HEK293 (cell line): Measurements from ENCODE around the gene PLK3.

Source experiments
- CTCF ChIA-PET: fragments of 350-600 bp; formaldehyde crosslinking; extraction: SDS; loops from one replicate; lab custom pipeline; 2021; ENCODE audit warnings: antibody characterized with exemption; lab: Yijun Ruan, JAX
- POLR2A ChIA-PET: fragments of 300-600 bp; formaldehyde crosslinking; extraction: SDS; loops from one replicate; lab custom pipeline; 2020; ENCODE audit warnings: antibody characterized with exemption, inconsistent platforms; lab: Yijun Ruan, JAX
- H3K27ac ChIP-seq: fragments of 200-500 bp; sonication (Bioruptor generic); 2 replicates; pipeline ENCODE4 v1.5.1; 2014; ENCODE audit warnings: low read depth, low read length, control low read depth, inconsistent platforms; ENCODE audit errors: extremely low read depth
- H3K36me3 ChIP-seq, 2 experiments: fragments of 200-500 bp in 1 of 2; sonication (Bioruptor generic) in 1 of 2; 1 replicate in 1 of 2; 2 replicates in 1 of 2; pipeline ENCODE4 v1.5.1; 2014 to 2017; ENCODE audit warnings: inconsistent platforms in 2 of 2, low read length in 2 of 2; ENCODE audit not compliant: control insufficient read depth in 2 of 2, insufficient read depth in 1 of 2
- H3K4me1 ChIP-seq: fragments of 200-500 bp; sonication (Bioruptor generic); 2 replicates; pipeline ENCODE4 v1.5.1; 2014; ENCODE audit warnings: mild to moderate bottlenecking, low read length, inconsistent platforms; ENCODE audit not compliant: control insufficient read depth, insufficient read depth
- H3K4me3 ChIP-seq: 2 replicates; pipeline ENCODE4 v1.5.1; 2011; ENCODE audit warnings: low read depth, mild to moderate bottlenecking, control low read depth, low read length, moderate library complexity
- H3K9me3 ChIP-seq: fragments of 200-500 bp; sonication (Bioruptor generic); 2 replicates; pipeline ENCODE4 v1.5.1; 2014; ENCODE audit warnings: low read depth, low read length, inconsistent platforms; ENCODE audit not compliant: control insufficient read depth, insufficient read depth
- GLI2 ChIP-seq: fragments of 450-650 bp; formaldehyde crosslinking; IDR thresholded peaks from 2 replicates; pipeline ENCODE4; 2017; ENCODE audit warnings: missing biosample characterization, missing genetic modification characterization, low read depth, borderline replicate concordance
- KLF8 ChIP-seq: fragments of 450-650 bp; formaldehyde crosslinking; IDR thresholded peaks from 2 replicates; pipeline ENCODE4 v1.5.1; 2016; ENCODE audit warnings: missing biosample characterization, missing genetic modification characterization
- RBAK ChIP-seq: fragments of 450-650 bp; formaldehyde crosslinking; IDR thresholded peaks from 2 replicates; pipeline ENCODE4 v1.5.1; 2016; ENCODE audit warnings: missing biosample characterization, missing genetic modification characterization
- SCRT2 ChIP-seq: fragments of 450-650 bp; formaldehyde crosslinking; IDR thresholded peaks from 2 replicates; pipeline ENCODE4 v1.5.1; 2016; ENCODE audit warnings: missing biosample characterization, missing genetic modification characterization
- ZBTB1 ChIP-seq: fragments of 450-650 bp; formaldehyde crosslinking; IDR thresholded peaks from 2 replicates; pipeline ENCODE4 v1.5.1; 2016; ENCODE audit warnings: missing biosample characterization, missing genetic modification characterization
- ZBTB17 ChIP-seq: fragments of 450-650 bp; formaldehyde crosslinking; IDR thresholded peaks from 2 replicates; pipeline ENCODE4 v1.5.1; 2016; ENCODE audit warnings: missing biosample characterization, missing genetic modification characterization
- ZFHX2 ChIP-seq: fragments of 450-650 bp; formaldehyde crosslinking; conservative IDR thresholded peaks from 2 replicates; pipeline ENCODE4 v1.5.1; 2016; ENCODE audit warnings: missing biosample characterization, missing genetic modification characterization
- ZNF112 ChIP-seq: fragments of 450-650 bp; formaldehyde crosslinking; IDR thresholded peaks from 2 replicates; pipeline ENCODE4 v1.5.0; 2017; ENCODE audit warnings: missing biosample characterization, missing genetic modification characterization
- ZNF146 ChIP-seq: fragments of 450-650 bp; formaldehyde crosslinking; IDR thresholded peaks from 2 replicates; pipeline ENCODE4 v1.5.1; 2016; ENCODE audit warnings: missing biosample characterization, missing genetic modification characterization
- ZNF341 ChIP-seq: fragments of 450-650 bp; formaldehyde crosslinking; IDR thresholded peaks from 2 replicates; pipeline ENCODE4; 2016; ENCODE audit warnings: low read depth, missing biosample characterization, missing genetic modification characterization
- ZNF585B ChIP-seq: fragments of 450-650 bp; formaldehyde crosslinking; IDR thresholded peaks from 2 replicates; pipeline ENCODE4 v1.5.1; 2016; ENCODE audit warnings: missing biosample characterization, missing genetic modification characterization
- ZNF624 ChIP-seq: fragments of 450-650 bp; formaldehyde crosslinking; IDR thresholded peaks from 2 replicates; pipeline ENCODE4 v1.5.1; 2017; ENCODE audit warnings: missing biosample characterization, missing genetic modification characterization
- ZNF658 ChIP-seq: fragments of 450-650 bp; formaldehyde crosslinking; IDR thresholded peaks from 2 replicates; pipeline ENCODE4; 2016; ENCODE audit warnings: missing biosample characterization, missing genetic modification characterization
- ZNF76 ChIP-seq: fragments of 450-650 bp; formaldehyde crosslinking; IDR thresholded peaks from 2 replicates; pipeline ENCODE4; 2016; ENCODE audit warnings: low read depth, missing biosample characterization, missing genetic modification characterization, borderline replicate concordance
- ZNF830 ChIP-seq: fragments of 450-650 bp; IDR thresholded peaks from 2 replicates; pipeline ENCODE4 v1.5.0; 2018; ENCODE audit warnings: missing biosample characterization, missing genetic modification characterization, low read depth, mild to moderate bottlenecking, moderate library complexity
- TF ChIP-seq, protein P1 (sequence below): fragments of 450-650 bp; formaldehyde crosslinking; IDR thresholded peaks from 2 replicates; pipeline ENCODE4 v1.5.1; 2016; ENCODE audit warnings: missing biosample characterization, missing genetic modification characterization
- TF ChIP-seq, protein P2 (sequence below): fragments of 450-650 bp; formaldehyde crosslinking; IDR thresholded peaks from 2 replicates; pipeline ENCODE4 v1.5.1; 2016; ENCODE audit warnings: missing biosample characterization, missing genetic modification characterization
- TF ChIP-seq, protein P3 (sequence below): fragments of 450-650 bp; formaldehyde crosslinking; IDR thresholded peaks from 2 replicates; pipeline ENCODE4 v1.5.1; 2016; ENCODE audit warnings: missing biosample characterization, missing genetic modification characterization
- TF ChIP-seq, protein P4 (sequence below): fragments of 450-650 bp; formaldehyde crosslinking; IDR thresholded peaks from 2 replicates; pipeline ENCODE4 v1.5.1; 2017; ENCODE audit warnings: missing biosample characterization, missing genetic modification characterization

The PLK3 gene

DNA sequence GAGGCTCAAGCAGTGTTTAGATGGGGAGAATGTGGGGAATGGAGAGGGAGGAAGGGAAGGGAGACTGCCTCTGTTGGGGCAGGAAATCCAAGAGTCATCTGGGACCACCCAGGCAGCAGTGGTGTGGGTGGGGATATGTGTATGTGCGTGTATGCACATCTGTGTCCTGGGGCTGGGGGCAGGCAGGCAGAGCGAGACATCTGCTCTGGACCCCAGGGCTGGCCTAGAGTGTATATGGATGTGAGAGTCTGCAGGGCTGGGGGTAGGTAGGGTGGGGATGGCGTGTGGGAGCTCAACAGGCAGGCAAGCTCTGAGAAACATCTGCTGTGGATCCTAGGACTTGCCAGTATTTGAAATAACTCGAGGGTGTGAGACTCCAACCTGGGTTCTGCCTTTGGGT lies 39.4 kb downstream of the PLK3 start:
- Histone ChIP-seq H3K9me3 (no peaks in the 10 kb centered on the region), H3K4me1 (no peaks in the 10 kb centered on the region), H3K27ac (no peak overlapping the region), H3K4me3 (no peak overlapping the region), H3K36me3 (no peaks in the 10 kb centered on the region; a peak in 1 of 3 replicates)
- TF ChIP-seq ZFHX2 (peak; percentile 33; the same call in 1 of the 2 replicates), ZNF830 (tag by site-specific recombination) (no peak)
- CTCF ChIA-PET = interaction anchor here (0.5 to 1.0 kb wide), 2 partner anchors 40 to 175 kb away, joined by 3 to 6 read pairs; partner anchors contain the start of gene PLK3
- POLR2A ChIA-PET = no interaction called here

DNA sequence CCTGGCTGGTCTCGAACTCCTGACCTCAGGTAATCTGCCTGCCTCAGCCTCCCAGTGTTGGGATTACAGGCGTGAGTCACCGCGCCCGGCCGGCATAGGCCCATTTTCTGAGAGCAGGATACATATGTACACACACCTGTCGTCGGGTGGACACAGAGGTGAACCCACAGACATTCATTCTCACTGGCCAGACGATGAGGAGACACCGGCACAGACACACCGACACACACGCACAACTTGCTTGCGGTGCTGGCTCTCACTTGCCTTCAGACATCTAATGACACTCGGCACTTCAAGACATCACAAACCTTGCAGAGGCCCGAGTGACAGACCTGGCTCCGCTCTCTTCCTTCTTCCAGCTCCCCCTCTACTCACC lies 42.3 kb downstream of the PLK3 start:
- ChIA-PET CTCF (interaction anchor here (1.3 to 1.5 kb wide), 2 partner anchors 113 to 172 kb away, joined by 3 to 6 read pairs; no protein-coding TSS in a partner anchor), POLR2A (interaction anchor here (0.7 to 2.7 kb wide), 13 partner anchors 11 to 169 kb away, joined by 3 to 27 read pairs (median 7); partner anchors contain the start of genes BEST4, BTBD19, DYNLT4 and EIF2B3)
- Histone ChIP-seq H3K36me3 (no peaks in the 10 kb centered on the region; a peak in 1 of 3 replicates), H3K4me1 (no peaks in the 10 kb centered on the region), H3K4me3 (peak overlapping the region; percentile 59), H3K27ac (peak overlapping the region; percentile 45; the same call in 1 of the 2 replicates), H3K9me3 (no peaks in the 10 kb centered on the region)
- peak; percentile 28; the same call in 1 of the 2 replicates for TF ChIP-seq SCRT2
- TF ChIP-seq ZBTB17 (tag by site-specific recombination) = peak; percentile 75
- no peak for TF ChIP-seq ZNF658 (tag by site-specific recombination)

DNA sequence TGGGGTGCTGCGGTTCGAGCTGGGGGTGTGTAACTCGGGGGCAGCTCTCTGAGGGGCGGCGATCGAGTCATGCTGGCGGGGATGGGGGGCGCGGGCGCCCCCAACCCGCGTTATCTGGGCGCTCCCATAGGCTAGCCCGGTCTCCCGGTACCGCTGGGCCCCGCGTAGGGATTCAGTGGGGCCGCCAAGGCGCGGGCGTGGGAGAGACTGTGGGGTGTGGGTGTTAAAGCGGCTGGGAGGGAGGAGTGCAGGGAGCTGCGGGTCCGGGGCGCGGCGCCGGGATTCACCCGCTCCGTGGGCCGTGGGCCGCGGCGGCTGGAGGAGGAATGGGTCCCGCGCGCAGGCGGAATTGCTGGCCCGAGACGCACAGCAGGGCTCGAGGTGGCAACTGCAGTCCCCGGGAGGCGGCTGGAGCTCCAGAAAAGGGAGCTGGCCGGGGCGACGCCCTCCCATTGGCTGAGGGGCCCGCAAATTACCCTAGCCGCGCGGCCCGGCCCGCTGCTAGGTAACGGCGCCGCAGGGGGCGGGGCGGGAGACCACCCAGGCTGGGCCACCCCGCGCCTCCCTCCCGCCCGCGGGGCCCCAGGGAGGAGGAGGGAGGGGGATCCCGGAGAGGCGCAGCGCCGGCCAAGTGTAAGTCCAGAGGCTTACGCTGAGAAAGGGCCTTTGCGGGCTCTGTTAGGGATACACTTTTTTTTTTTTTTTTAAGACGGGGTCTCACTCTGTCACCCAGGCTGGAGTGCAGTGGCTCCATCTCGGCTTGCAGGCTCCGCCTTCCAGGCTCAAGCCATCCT lies 42.9 kb downstream of the PLK3 start, which contains the start of gene PTCH2:
Gene PTCH2 (minus strand): TSS at position 392 of the 794 bp plus-strand sequence. CDS start 321 bp downstream, at position 71.
- H3K27ac ChIP-seq = peak within 1 kb of the TSS; percentile 45; the same call in 1 of the 2 replicates
- H3K36me3 ChIP-seq = no peaks in the 10 kb centered on the region
- CTCF ChIA-PET = interaction anchor here (0.6 to 1.5 kb wide), 4 partner anchors 114 to 1429 kb away, joined by 3 to 6 read pairs (median 4); no protein-coding TSS in a partner anchor
- POLR2A ChIA-PET = interaction anchor here (0.6 to 2.7 kb wide), 20 partner anchors 11 to 497 kb away, joined by 3 to 27 read pairs (median 4); partner anchors contain the start of genes BEST4, BTBD19, DYNLT4 and EIF2B3
- no peaks in the 10 kb centered on the region for H3K9me3 ChIP-seq
- H3K4me1 ChIP-seq = no peaks in the 10 kb centered on the region
- H3K4me3 ChIP-seq = peak within 1 kb of the TSS; percentile 59
- TF ChIP-seq, protein P1, sequence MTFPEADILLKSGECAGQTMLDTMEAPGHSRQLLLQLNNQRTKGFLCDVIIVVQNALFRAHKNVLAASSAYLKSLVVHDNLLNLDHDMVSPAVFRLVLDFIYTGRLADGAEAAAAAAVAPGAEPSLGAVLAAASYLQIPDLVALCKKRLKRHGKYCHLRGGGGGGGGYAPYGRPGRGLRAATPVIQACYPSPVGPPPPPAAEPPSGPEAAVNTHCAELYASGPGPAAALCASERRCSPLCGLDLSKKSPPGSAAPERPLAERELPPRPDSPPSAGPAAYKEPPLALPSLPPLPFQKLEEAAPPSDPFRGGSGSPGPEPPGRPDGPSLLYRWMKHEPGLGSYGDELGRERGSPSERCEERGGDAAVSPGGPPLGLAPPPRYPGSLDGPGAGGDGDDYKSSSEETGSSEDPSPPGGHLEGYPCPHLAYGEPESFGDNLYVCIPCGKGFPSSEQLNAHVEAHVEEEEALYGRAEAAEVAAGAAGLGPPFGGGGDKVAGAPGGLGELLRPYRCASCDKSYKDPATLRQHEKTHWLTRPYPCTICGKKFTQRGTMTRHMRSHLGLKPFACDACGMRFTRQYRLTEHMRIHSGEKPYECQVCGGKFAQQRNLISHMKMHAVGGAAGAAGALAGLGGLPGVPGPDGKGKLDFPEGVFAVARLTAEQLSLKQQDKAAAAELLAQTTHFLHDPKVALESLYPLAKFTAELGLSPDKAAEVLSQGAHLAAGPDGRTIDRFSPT = peak; percentile 86
- TF ChIP-seq KLF8 = 0 out of 2 replicates have a peak, but pooled peaks have one; percentile 84
- peak; percentile 72 for TF ChIP-seq ZNF341 (tag by site-specific recombination)
- TF ChIP-seq, protein P2, sequence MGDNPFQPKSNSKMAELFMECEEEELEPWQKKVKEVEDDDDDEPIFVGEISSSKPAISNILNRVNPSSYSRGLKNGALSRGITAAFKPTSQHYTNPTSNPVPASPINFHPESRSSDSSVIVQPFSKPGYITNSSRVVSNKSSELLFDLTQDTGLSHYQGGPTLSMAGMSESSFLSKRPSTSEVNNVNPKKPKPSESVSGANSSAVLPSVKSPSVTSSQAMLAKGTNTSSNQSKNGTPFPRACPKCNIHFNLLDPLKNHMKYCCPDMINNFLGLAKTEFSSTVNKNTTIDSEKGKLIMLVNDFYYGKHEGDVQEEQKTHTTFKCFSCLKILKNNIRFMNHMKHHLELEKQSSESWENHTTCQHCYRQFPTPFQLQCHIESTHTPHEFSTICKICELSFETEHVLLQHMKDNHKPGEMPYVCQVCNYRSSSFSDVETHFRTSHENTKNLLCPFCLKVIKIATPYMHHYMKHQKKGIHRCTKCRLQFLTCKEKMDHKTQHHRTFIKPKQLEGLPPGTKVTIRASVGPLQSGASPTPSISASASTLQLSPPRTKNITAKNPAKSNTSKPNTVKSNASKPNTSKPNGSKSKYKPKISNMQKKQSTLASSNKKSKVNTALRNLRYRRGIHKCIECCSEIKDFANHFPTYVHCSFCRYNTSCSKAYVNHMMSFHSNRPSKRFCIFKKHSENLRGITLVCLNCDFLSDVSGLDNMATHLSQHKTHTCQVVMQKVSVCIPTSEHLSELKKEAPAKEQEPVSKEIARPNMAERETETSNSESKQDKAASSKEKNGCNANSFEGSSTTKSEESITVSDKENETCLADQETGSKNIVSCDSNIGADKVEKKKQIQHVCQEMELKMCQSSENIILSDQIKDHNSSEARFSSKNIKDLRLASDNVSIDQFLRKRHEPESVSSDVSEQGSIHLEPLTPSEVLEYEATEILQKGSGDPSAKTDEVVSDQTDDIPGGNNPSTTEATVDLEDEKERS (tag by site-specific recombination) = no peak
- TF ChIP-seq ZBTB1 = 0 out of 2 replicates have a peak, but pooled peaks have one; percentile 14
- no peak for TF ChIP-seq ZNF112
- no peak for TF ChIP-seq ZNF146 (tag by site-specific recombination)
- TF ChIP-seq RBAK (tag by site-specific recombination) = no peak
- TF ChIP-seq, protein P3, sequence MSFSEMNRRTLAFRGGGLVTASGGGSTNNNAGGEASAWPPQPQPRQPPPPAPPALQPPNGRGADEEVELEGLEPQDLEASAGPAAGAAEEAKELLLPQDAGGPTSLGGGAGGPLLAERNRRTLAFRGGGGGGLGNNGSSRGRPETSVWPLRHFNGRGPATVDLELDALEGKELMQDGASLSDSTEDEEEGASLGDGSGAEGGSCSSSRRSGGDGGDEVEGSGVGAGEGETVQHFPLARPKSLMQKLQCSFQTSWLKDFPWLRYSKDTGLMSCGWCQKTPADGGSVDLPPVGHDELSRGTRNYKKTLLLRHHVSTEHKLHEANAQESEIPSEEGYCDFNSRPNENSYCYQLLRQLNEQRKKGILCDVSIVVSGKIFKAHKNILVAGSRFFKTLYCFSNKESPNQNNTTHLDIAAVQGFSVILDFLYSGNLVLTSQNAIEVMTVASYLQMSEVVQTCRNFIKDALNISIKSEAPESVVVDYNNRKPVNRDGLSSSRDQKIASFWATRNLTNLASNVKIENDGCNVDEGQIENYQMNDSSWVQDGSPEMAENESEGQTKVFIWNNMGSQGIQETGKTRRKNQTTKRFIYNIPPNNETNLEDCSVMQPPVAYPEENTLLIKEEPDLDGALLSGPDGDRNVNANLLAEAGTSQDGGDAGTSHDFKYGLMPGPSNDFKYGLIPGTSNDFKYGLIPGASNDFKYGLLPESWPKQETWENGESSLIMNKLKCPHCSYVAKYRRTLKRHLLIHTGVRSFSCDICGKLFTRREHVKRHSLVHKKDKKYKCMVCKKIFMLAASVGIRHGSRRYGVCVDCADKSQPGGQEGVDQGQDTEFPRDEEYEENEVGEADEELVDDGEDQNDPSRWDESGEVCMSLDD (tag by site-specific recombination) = no peak; the same call in 1 of the 2 replicates
- TF ChIP-seq ZNF585B (tag by site-specific recombination) = no peak
- no peak for TF ChIP-seq GLI2 (tag by site-specific recombination)
- TF ChIP-seq ZNF76 = peak; percentile 34; the same call in 1 of the 2 replicates
- no peak for TF ChIP-seq ZNF624 (tag by site-specific recombination)
- TF ChIP-seq, protein P4, sequence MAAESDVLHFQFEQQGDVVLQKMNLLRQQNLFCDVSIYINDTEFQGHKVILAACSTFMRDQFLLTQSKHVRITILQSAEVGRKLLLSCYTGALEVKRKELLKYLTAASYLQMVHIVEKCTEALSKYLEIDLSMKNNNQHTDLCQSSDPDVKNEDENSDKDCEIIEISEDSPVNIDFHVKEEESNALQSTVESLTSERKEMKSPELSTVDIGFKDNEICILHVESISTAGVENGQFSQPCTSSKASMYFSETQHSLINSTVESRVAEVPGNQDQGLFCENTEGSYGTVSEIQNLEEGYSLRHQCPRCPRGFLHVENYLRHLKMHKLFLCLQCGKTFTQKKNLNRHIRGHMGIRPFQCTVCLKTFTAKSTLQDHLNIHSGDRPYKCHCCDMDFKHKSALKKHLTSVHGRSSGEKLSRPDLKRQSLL (tag by site-specific recombination) = peak; percentile 57
